HepG2 (cell line): ENCODE measurements around the gene VARS1. TPM values are rescaled to one million over a fixed set of nuclear protein-coding genes. Genes with fewer than 3 reads are reported as not detected.
A peak's percentile ranks its signal among the peaks of the same experiment; 100 is the strongest.

Experiments
- CREB1 ChIP-seq, 2 experiments: fragments of 450-650 bp in 1 of 2; IDR thresholded peaks; 2 replicates each; pipeline ENCODE4 v1.6.1; 2016 to 2017; ENCODE audit warnings: control low read depth in 1 of 2, mild to moderate bottlenecking in 1 of 2, missing compliant biosample characterization in 1 of 2, missing genetic modification characterization in 1 of 2
- EP300 ChIP-seq, 3 experiments: sonication (generic) in 1 of 3; formaldehyde crosslinking in 1 of 3; IDR thresholded peaks; 2 replicates each; pipeline versions ENCODE4 v1.5.1 to v1.6.1; 2011 to 2020; ENCODE audit warnings: low read depth in 2 of 3, low read length in 2 of 3, borderline replicate concordance in 1 of 3, improper control_type of control experiment in 1 of 3, mild to moderate bottlenecking in 1 of 3, missing genetic modification reagents in 1 of 3, moderate library complexity in 1 of 3
- FIP1L1 ChIP-seq: fragments of 200-400 bp; formaldehyde crosslinking; IDR thresholded peaks from 2 replicates; pipeline ENCODE4 v1.6.1; 2018; ENCODE audit warnings: low read depth, mild to moderate bottlenecking, low read length, moderate library complexity, borderline replicate concordance; ENCODE audit not compliant: insufficient read depth
- IKZF1 ChIP-seq: fragments of 450-650 bp; IDR thresholded peaks from 2 replicates; pipeline ENCODE4 v1.7.1; 2016
- PHF21A ChIP-seq: sonication (generic); formaldehyde crosslinking; IDR thresholded peaks from 2 replicates; pipeline ENCODE4 v1.5.0; 2020; ENCODE audit warnings: mild to moderate bottlenecking, missing genetic modification reagents
- RBM22 ChIP-seq: fragments of 200-400 bp; formaldehyde crosslinking; optimal IDR thresholded peaks from 2 replicates; pipeline ENCODE3; 2017; ENCODE audit warnings: mild to moderate bottlenecking, low read length, moderate library complexity
- SP140L ChIP-seq: sonication (generic); formaldehyde crosslinking; IDR thresholded peaks from 2 replicates; pipeline ENCODE4 v1.4.0; 2020; ENCODE audit warnings: missing genetic modification reagents, borderline replicate concordance
- SP4 ChIP-seq: sonication (generic); formaldehyde crosslinking; IDR thresholded peaks from 2 replicates; pipeline ENCODE4 v1.8.1; 2023; ENCODE audit warnings: mild to moderate bottlenecking, missing genetic modification reagents
- XRCC5 ChIP-seq: fragments of 200-400 bp; formaldehyde crosslinking; optimal IDR thresholded peaks from 2 replicates; pipeline ENCODE3; 2017; ENCODE audit warnings: mild to moderate bottlenecking, low read length
- ZFP36 ChIP-seq: fragments of 150-350 bp; IDR thresholded peaks from 2 replicates; pipeline ENCODE4 v1.6.1; 2018; ENCODE audit warnings: borderline replicate concordance, low read length, low read depth; ENCODE audit not compliant: partially characterized antibody
- ZKSCAN1 ChIP-seq: fragments of 150-350 bp; IDR thresholded peaks from 2 replicates; pipeline ENCODE4 v1.6.1; 2014; ENCODE audit warnings: low read length
- ZNF496 ChIP-seq: sonication (generic); formaldehyde crosslinking; IDR thresholded peaks from 2 replicates; pipeline ENCODE4 v1.8.1; 2023; ENCODE audit warnings: mild to moderate bottlenecking, moderate library complexity, missing genetic modification reagents; ENCODE audit not compliant: insufficient replicate concordance
- ZSCAN29 ChIP-seq: sonication (generic); formaldehyde crosslinking; conservative IDR thresholded peaks from 2 replicates; pipeline ENCODE4 v1.4.0; 2020; ENCODE audit warnings: mild to moderate bottlenecking, missing genetic modification reagents
- polyA plus RNA-seq, 8 experiments: library from polyadenylated mRNA; depleted of rRNA in 3 of 8; stranded (reverse) in 7 of 8; unstranded in 1 of 8; fragments of >200 nt; fragmentation: Illumina TruSeq in 4 of 8; extraction: Trizol in 4 of 8; gene quantifications; 2 replicates each; pipeline versions ENCODE4 v1.2.1 to v1.2.3, GENCODE V29; 2011 to 2016; ENCODE audit warnings: low read depth in 4 of 8, missing spikeins in 1 of 8, mixed read lengths in 1 of 8; ENCODE audit not compliant: insufficient read depth in 1 of 8
- total RNA-seq, 5 experiments: library from RNA; depleted of rRNA; stranded (reverse); fragments of >200 nt; fragmentation: Illumina TruSeq; extraction: Trizol; gene quantifications; 2 replicates each; pipeline ENCODE4 v1.2.3, GENCODE V29; 2016; ENCODE audit warnings: low read depth in 1 of 5
- TF ChIP-seq, protein P1 (sequence below): sonication (generic); formaldehyde crosslinking; IDR thresholded peaks from 2 replicates; pipeline ENCODE4 v1.4.0; 2020; ENCODE audit warnings: missing genetic modification reagents, borderline replicate concordance
- TF ChIP-seq, protein P2 (sequence below): sonication (generic); formaldehyde crosslinking; IDR thresholded peaks from 2 replicates; pipeline ENCODE4 v1.5.0; 2020; ENCODE audit warnings: mild to moderate bottlenecking, missing genetic modification reagents
- TF ChIP-seq, protein P3 (sequence below): sonication (generic); formaldehyde crosslinking; IDR thresholded peaks from 2 replicates; pipeline ENCODE4 v1.4.0; 2020; ENCODE audit warnings: mild to moderate bottlenecking, missing genetic modification reagents
- TF ChIP-seq, protein P4 (sequence below): conservative IDR thresholded peaks from 2 replicates; pipeline ENCODE4 v1.6.1; 2018; ENCODE audit warnings: missing genetic modification reagents

VARS1 gene
- total and polyA plus RNA-seq, 2 of the 13 experiments (the other 11 are each of a cell fraction or from before 2014, with no cell fraction given) = 14.7 to 56.1 TPM

DNA sequence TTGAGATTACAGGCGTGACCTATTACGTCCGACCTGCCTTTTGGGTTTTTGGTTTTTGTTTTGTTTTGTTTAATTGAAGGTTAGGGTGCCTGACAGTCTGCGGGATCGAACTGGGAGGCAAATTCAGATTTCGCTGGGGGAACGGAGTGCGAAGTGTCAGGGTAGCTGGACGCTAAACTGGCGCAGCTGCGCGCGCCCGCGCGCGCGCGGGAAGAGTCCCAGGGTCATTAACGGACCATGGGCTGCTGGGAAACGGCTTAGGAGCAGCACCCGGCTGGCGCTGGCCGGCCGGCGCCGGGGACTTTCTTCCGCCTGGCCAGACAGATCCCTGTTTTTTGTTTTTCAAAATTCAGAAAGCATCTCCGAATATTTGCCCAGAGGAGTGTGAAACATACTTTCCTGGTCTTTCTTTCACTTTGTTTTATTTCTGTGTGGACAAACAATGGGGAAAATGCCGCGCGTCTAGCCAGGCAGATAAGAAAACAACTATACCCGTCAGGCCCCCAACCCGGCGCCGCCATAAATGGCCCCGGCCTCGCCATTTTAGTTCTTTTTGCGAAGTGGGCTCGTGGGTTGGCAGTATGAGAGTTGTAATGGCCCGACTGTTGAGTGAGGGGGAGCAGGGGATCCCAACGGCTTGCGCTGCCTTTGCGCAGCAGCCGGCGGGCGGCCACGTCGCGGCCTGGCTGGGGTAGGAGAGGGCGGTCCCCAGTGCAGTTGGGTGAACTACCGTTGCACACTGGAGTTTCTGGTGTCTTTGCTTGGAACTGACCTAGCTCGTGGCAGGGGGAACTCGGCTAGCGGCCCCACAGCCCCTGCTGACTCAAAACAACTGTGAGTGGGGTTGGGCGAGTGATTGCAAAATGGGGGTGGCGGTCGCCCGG, 39.1 kb upstream of the VARS1 start (continued):
- TF ChIP-seq, protein P1, sequence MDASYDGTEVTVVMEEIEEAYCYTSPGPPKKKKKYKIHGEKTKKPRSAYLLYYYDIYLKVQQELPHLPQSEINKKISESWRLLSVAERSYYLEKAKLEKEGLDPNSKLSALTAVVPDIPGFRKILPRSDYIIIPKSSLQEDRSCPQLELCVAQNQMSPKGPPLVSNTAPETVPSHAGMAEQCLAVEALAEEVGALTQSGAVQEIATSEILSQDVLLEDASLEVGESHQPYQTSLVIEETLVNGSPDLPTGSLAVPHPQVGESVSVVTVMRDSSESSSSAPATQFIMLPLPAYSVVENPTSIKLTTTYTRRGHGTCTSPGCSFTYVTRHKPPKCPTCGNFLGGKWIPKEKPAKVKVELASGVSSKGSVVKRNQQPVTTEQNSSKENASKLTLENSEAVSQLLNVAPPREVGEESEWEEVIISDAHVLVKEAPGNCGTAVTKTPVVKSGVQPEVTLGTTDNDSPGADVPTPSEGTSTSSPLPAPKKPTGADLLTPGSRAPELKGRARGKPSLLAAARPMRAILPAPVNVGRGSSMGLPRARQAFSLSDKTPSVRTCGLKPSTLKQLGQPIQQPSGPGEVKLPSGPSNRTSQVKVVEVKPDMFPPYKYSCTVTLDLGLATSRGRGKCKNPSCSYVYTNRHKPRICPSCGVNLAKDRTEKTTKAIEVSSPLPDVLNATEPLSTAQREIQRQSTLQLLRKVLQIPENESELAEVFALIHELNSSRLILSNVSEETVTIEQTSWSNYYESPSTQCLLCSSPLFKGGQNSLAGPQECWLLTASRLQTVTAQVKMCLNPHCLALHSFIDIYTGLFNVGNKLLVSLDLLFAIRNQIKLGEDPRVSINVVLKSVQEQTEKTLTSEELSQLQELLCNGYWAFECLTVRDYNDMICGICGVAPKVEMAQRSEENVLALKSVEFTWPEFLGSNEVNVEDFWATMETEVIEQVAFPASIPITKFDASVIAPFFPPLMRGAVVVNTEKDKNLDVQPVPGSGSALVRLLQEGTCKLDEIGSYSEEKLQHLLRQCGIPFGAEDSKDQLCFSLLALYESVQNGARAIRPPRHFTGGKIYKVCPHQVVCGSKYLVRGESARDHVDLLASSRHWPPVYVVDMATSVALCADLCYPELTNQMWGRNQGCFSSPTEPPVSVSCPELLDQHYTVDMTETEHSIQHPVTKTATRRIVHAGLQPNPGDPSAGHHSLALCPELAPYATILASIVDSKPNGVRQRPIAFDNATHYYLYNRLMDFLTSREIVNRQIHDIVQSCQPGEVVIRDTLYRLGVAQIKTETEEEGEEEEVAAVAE = peak; percentile 86
- TF ChIP-seq, protein P2, sequence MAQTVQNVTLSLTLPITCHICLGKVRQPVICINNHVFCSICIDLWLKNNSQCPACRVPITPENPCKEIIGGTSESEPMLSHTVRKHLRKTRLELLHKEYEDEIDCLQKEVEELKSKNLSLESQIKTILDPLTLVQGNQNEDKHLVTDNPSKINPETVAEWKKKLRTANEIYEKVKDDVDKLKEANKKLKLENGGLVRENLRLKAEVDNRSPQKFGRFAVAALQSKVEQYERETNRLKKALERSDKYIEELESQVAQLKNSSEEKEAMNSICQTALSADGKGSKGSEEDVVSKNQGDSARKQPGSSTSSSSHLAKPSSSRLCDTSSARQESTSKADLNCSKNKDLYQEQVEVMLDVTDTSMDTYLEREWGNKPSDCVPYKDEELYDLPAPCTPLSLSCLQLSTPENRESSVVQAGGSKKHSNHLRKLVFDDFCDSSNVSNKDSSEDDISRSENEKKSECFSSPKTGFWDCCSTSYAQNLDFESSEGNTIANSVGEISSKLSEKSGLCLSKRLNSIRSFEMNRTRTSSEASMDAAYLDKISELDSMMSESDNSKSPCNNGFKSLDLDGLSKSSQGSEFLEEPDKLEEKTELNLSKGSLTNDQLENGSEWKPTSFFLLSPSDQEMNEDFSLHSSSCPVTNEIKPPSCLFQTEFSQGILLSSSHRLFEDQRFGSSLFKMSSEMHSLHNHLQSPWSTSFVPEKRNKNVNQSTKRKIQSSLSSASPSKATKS (CRISPR knock-in tag) = no peak
- peak; percentile 89 for TF ChIP-seq PHF21A (CRISPR knock-in tag)
- no peak; the same call in 1 of the 2 replicates for TF ChIP-seq CREB1 (IDR thresholded peaks at IDR 0.05)
- peak; percentile 21; the same call in 1 of the 2 replicates for TF ChIP-seq CREB1 (CRISPR knock-in tag; IDR thresholded peaks at IDR 0.05)
- TF ChIP-seq, protein P3, sequence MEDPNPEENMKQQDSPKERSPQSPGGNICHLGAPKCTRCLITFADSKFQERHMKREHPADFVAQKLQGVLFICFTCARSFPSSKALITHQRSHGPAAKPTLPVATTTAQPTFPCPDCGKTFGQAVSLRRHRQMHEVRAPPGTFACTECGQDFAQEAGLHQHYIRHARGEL (CRISPR knock-in tag) = peak; percentile 72; the same call in 1 of the 2 replicates
- peak; percentile 94 for TF ChIP-seq RBM22
- no peak for TF ChIP-seq EP300 (IDR thresholded peaks at IDR 0.05; ENCODE audit: low read depth in 2 of 2, low read length in 2 of 2)
- no peak for TF ChIP-seq EP300 (CRISPR knock-in tag; IDR thresholded peaks at IDR 0.05; ENCODE audit: borderline replicate concordance)
- no peak for TF ChIP-seq ZFP36
- TF ChIP-seq XRCC5 = no peak
- TF ChIP-seq ZSCAN29 (CRISPR knock-in tag) = peak; percentile 67; the same call in 1 of the 2 replicates
- no peak; the same call in 1 of the 2 replicates for TF ChIP-seq FIP1L1
- TF ChIP-seq SP140L (CRISPR knock-in tag) = no peak; the same call in 1 of the 2 replicates
- TF ChIP-seq, protein P4, sequence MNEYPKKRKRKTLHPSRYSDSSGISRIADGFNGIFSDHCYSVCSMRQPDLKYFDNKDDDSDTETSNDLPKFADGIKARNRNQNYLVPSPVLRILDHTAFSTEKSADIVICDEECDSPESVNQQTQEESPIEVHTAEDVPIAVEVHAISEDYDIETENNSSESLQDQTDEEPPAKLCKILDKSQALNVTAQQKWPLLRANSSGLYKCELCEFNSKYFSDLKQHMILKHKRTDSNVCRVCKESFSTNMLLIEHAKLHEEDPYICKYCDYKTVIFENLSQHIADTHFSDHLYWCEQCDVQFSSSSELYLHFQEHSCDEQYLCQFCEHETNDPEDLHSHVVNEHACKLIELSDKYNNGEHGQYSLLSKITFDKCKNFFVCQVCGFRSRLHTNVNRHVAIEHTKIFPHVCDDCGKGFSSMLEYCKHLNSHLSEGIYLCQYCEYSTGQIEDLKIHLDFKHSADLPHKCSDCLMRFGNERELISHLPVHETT (CRISPR knock-in tag) = no peak
- TF ChIP-seq ZKSCAN1 = 0 out of 2 replicates have a peak, but pooled peaks have one; percentile 8
- TF ChIP-seq ZNF496 = no peak
- TF ChIP-seq IKZF1 = no peak
- peak; percentile 26; the same call in 1 of the 2 replicates for TF ChIP-seq SP4 (CRISPR knock-in tag)
